8988T (cell line): ENCODE data around the gene ADAM8.
"Not testable (repeated sequence)": the region's sequence is repeated elsewhere in the genome, so short reads cannot be mapped to it uniquely, and the experiment has no call there.

Source experiments
- DNase-seq: peaks from one replicate; pipeline ENCODE4 v3.0.0; 2011

Gene ADAM8

DNA sequence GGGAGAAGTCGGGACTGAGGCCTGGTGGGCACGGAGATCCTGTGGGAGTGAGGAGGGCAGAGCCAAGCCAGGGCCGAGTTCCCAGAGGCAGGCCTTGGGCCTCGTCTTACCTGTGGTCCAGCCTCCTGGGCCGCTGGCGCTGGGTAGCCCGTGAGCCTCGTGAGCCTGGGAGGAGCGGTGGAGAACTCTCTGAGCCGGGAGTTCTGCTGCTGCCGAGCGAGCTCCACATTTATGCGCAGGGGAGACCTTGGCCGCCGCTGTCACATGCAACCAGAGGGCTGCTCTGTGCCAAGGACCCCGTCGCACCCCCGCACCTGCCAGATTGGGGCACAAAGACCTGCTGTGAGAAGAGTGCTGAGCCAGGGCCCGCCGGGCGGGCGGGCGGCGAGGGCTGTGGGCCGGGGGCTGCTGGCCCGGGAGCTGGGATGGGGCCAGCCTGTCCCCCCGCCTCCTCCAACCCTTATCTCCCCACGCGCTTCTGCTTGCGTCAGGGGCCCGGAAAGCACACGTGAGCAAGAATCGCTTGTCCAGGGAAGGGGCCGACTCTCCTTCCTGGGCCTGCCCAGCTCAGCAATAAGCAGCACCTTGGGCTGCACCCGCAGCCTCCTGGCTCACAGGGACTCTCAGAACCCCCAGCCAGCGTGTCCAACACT lies 28.9 kb downstream of the ADAM8 start:
- no peak for DNase-seq

DNA sequence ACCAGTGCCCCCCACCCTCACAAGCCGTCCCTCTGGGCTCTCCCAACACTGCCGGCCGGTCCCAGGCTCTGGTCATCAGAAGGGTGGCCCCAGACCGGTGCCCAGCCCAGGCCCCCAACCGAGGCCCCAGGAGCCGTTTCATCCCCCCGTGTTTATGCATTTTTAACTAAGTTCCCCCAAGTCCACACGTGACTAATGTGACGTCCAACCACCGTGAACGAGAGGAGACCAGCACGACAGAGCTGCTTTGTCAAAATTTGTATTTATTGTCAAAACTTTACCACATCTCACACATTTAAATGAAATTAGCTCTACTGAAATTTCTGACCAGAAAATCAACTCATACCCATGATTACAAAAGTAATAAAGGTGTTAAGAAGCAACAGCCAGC lies 30.4 kb downstream of the ADAM8 start:
- no peak for DNase-seq

DNA sequence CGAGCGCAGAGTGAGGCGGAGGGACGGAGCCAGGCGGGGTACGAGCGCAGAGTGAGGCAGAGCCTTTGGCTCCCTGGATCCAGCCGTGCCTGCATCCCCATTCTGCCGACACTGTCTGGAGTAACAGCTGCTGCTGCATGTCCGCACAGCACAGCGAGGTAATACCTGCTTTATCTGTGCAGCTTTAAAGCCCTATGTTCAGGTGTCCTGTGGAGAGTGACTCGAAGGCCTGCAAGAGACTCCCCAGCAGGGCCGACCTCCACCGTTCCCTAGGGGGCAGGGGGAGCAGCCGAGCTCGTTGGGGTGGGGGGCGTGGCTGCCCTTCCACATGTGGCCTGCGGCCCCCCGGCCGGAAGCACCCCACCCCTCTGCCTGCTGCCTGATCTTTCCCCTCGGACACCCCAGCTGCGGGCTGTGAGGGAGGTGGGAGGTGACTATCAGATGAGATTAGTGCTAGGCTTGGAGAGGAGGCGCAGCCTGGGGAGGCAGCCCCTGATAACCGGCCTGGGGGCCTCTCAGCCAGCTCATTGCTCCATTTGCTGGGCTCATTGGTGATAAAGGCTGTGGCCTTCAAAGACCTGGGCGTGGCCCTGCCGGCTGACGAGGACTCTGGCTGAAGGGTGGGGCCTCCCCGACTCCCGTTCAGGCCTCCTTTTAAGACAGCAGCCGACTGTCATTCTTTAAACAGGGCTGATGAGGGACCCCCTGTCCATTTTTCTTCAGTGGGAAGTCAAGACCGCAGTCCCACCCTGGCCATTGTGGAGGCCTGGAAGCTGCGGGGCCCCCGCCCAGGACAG lies 31.0 kb downstream of the ADAM8 start:
- DNase-seq, result no peak

DNA sequence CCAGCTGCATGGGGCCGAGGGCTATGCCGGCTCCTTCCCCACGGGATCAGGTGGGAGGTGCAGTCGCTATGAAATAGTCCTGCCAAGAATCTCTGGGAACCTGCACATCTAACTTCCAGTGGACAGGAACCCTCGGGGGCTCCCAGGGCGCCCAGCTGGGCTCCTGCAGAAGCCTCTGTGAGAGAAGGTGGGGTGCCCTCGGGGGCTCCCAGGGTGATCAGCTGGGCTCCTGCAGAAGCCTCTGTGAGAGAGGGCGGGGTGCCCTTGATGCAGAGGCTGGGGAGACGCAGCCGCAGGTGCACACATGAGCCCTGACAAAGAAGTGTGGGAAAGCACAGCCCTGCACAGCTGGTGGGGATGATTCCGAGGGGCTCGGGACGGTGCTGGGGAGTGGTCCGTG lies 33.1 kb downstream of the ADAM8 start:
- DNase-seq, result no peak

DNA sequence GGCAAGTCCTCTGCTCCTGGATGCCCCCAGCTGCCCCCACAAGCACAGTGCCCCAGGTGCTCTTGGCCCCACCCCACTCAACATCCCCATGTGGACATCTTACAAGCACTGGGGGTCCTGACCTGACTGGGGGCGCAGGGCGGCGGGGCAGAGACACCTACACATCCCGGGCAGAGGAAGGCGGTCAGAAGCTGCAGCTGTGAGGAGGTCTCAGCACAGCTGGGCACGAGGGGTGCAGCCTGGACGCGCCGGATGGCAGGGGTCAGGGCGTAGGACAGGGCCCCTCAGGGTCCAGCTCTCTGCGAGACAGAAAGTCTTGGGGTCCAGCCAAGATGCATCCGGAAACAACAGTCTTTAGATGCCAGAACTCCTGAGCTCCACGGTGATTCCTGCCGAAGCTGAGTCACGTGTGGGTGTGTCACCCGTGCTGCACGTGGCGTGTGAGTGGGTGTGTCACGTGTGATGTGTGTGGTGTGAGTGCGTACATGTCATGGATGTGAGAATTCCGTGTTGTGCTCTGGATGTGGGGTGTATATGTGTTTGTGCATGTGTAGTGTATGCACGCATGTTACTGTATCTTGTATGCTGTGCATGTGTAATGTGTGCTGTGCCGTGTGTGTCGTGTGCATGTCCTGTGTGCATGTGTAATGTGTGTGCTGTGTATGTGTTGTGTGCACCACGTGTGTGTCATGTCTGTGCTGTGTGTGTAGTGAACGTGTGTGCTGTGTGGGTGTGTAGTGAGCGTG lies 33.9 kb downstream of the ADAM8 start:
- DNase-seq, result no peak

DNA sequence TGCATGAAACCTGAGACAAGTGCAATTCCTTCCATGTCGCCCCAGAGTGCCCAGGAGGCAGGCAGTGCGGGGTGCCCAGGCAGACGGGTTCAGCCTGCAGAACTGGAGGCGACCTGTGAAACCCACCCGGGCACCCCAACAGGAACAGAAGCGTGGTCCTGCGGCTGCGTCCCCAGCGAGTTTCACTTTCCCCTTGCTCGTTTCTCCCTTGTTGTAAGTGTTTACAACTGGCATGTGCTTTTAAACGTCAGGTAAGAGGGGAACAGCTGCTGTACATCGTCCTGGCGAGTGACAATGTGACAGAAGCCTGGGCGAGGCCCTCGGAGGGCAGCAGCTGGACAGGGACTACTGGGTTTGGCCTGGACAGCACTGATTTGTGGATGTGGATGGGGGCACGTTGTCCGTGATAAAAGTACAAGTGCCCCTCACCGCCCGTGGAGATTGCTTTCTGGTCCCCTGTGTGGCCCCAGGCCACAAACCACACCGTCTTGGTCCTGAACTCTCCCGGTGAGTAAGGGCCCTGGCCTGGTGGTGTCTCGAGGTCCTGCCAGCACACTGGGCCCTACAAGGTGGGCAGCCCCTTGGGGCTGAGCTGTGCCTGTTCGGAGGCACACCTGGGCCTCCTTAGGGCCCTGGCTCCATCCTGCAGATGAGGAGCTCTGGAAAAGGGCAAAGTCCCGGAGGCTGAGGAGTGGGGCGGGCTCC lies 35.0 kb downstream of the ADAM8 start:
- DNase-seq, result no peak

DNA sequence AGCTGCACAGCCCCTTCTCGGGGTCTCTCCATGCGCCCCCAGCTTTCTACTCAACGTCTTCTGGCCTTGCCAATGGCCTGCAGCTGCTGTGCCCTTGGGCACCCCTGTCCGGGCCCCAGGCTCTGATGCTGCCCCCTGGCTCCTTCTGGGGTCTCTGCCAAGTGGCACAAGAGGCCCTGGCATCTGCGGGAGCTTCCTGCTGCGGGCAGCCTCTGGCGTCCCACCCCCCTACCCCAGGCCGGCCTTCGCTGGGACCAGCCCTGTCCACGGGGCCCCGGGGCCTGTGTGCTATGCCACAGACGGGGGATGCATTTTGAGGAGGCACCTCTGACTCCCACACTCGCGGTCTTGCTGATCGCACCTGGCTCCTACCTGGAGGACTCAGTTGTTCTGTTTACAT lies 36.7 kb downstream of the ADAM8 start:
- no peak for DNase-seq

DNA sequence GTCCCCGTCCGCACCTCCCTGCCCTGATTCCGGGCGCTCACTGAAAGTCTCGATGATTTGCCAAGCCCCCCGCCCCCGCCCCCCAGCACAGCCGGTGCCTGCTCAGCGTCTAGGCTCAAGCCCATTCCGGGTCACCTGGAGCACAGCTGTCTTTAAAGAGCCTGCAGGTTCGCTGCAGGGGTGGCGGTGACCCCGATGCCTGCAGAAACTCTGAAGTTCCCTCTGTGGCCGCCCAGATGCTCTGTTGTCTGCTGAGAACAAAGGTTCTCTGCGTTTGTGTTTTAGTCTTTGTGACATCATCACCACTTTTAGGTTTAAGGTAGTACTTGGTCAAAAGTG lies 38.2 kb downstream of the ADAM8 start:
- no peak for DNase-seq

DNA sequence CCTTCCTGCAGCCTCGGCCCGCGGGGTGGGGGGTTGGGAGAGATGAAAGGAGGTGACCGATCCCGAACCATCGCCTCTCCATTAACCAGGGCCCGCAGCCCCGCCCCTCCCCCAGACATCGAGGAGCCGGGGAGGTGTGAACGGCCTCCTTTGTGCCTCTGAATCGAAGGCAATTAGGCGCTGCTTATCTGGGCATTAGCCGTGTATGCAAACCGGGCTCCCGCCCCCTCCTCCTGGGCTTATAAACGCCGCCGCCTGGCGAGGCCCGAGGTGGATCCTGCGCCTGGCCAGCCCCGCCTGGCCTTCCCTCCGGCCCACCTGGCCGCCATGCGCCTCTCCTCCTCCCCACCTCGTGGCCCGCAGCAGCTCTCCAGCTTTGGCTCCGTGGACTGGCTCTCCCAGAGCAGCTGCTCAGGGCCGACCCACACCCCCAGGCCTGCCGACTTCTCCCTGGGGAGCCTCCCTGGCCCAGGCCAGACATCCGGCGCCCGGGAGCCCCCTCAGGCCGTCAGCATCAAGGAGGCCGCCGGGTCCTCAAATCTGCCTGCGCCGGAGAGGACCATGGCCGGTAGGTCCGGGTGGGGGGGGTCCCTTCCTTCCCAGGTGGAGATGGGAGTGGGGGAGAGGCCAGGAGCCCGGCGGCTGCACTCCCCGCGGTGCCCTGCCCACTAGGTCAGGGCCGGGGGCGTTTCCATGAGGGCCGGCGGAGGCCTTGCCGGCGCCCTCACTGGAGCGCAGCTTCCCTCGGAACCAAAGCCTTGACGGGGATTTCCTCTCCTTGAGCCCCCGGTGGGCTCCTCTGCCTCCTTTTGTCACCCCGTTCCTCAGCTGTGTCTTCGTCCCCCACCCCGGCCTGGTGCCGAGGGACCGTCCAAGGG lies 38.8 kb downstream of the ADAM8 start, which contains the start of gene VENTX:
TSS of gene VENTX (plus strand) at position 268 of the 878 bp plus-strand sequence. CDS start at position 328, 60 bp downstream.
- no peak for DNase-seq

DNA sequence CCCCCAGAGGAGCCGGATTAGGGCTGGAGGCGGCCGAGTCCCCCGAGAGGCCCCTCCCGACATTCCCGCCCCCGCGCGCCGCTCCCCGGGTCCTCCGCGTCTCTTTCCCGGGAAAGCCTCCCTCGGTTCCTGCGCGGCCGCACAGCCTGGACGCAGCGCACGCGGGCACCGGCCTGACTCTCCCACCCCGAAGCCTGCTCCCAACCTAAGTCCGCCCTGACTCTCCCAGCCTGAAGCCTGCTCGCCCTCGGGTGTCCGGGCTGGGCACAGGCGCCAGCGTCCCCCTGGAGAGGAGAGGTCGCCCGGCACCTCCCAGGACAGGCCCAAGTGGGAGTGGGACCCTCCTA lies 39.5 kb downstream of the ADAM8 start:
- no peak for DNase-seq

DNA sequence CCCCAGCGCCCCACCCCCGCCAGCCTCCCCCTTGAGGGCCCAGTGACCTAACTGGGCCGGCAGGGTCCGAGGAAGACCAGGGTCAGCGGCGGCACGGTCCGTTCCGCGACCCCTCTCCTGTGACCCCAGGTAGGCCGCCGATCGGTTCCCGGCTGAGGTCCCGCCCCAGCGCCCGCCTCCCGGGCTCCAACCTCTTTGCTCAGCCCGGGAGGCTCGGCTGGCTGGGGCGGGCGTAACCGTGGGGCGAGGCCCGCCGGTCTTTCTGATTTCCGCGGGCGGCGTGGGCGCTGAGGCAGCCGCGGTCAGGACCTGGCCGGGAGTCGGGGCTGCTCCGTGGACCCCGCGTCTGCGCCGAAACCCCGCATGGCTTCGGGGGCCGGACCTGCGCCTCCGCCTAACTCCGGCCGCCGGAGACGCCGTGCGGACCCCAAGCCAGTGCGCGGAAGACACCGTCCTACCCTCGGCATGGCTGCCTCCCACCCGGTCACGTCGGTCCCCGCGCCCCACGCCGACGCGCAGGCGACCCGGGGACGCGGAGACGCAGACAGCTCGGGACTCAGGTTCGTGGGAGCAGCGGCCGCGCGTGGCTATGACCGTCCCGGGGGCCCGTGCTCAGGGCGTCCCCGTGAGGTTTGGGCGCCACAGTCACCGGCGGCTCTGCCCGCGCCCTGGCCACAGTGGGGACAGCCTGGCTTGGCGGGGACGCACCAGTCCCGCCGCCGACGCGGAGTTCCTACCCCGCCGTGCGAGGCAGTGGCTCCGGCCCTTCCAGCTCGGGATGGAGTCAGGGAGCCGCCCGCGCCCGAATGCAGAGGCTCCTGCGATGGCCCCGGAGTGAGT lies 40.0 kb downstream of the ADAM8 start:
- DNase-seq, result no peak

DNA sequence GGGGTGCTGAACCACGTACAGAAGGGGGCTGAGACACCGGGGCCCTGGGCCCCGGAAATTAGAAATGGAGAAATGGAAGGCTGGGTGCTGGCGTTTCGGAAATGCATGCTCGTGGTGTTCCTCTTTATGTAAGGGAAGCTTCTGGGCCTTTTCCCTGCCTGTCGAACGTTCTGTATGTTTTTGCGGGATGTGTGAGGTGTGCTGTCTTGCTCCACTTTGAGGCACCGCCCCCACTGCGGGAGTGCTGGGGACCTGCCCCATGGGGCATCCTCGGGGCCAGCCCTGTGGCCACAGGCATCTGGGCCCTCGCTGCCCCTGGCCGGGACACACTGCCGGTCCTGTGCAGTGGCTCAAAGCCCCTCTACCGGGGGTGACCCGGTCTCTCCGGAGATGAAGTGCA lies 40.7 kb downstream of the ADAM8 start:
- no peak for DNase-seq

DNA sequence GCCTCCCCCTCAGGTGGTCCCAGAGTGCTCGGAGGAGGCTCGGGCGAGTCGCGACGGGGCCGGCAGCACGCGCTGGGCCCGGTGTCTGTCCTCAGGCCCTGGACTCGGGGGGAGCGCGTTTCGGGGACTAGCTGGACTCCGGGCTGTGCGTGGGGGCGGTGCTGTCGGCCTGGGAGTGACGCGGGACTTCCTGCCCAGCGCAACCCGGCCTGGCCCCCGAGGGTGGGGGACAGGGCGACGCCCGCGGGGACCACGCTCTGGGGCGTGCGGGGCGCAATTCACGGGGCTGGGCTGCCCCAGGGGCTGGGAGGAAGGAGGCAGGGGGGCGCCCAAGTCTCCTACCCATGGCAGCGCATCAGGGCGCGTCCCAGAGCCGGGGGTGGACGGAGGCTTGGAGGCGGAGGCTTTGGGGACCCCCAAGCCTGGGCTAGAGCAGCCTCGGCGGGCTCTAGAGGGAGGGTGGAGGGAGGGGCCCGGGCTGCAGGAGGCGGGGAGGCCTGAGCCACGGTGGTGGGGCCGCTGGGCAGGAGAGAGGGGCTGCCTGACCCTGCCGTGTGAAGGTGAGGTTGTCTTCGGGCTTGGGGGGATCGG lies 41.3 kb downstream of the ADAM8 start:
- no peak for DNase-seq

DNA sequence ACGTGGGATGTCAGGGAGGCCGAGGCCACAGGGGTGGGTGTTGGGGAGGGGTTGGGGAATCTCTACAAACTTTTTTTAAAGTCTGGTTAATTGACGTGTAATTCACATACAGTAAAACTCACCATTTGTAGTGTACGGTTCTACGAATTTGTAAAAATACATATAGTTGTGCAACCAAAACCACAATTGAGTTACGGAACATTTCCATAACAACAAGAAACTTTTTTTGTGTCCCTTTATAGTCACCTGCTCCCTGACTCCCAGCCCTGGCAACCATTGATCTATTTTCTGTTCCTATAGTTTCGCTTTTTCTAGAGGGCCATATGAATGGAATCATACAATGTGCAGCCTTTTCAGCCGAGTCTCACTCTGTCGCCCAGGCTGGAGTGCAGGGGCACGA lies 41.9 kb downstream of the ADAM8 start:
- not testable (repeated sequence) for DNase-seq

DNA sequence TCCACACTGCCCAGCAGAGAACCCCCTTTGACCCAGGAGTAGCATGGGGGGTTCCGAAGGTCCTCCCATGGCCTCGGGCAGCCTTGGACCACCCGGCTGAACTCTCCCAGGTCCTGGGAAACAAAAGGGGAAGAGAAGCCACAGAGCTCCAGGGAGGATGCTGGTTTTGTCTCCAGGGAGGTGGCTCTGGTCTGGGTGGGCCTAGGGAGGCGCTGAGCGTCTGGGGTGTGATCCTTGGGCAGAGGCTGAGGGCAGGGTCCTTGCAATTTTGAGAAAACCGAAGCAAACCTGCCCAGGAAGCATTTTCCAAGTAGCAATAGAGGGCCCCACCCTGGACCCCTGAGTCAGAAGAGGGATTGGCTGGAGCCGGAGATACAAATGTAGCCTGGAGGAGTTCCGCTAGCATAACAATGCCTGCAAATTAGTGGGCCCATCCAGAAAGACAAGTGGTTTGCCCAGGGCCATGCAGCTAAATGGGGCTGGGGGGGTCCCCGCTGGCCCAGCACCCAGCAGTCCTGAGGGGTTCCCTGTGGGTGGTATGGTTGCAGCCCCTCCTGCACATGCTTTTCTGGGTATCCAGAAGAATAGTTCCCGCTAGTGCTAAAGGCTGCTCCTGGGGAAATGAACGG lies 44.6 kb downstream of the ADAM8 start:
- DNase-seq, result no peak

DNA sequence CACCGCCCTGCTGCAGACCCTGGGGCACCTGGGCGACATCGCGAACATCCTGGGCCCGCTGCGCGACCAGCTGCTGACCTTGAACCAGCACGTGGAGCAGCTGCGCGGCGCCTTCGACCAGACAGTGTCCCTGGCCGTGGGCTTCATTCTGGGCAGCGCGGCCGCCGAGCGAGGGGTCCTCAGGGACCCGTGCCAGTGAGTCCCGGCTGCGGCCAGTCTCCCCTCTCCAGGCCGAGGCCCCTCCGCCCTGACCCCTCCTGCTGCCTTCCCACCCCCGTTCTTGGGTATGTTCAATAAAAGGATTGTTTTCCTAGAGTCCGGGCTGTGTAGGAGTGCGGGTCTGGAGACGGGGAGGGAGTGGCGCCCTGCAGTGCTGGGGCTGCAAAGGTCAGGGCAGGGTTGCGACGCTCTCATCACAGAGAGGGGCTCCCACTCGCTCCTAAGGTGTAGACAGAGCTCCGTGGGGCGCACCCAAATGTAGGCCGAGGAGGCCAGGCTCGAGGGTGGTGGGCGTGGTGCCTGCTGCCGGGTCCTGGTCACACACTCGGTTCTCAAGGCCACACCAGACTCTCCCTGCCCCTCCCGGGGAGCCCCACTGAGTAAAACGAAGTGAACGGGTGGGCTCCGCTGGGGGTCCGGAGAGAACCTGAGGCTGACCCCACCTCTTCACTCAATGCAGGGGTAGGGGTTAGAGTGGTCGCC lies 45.3 kb downstream of the ADAM8 start:
- DNase-seq, result no peak

DNA sequence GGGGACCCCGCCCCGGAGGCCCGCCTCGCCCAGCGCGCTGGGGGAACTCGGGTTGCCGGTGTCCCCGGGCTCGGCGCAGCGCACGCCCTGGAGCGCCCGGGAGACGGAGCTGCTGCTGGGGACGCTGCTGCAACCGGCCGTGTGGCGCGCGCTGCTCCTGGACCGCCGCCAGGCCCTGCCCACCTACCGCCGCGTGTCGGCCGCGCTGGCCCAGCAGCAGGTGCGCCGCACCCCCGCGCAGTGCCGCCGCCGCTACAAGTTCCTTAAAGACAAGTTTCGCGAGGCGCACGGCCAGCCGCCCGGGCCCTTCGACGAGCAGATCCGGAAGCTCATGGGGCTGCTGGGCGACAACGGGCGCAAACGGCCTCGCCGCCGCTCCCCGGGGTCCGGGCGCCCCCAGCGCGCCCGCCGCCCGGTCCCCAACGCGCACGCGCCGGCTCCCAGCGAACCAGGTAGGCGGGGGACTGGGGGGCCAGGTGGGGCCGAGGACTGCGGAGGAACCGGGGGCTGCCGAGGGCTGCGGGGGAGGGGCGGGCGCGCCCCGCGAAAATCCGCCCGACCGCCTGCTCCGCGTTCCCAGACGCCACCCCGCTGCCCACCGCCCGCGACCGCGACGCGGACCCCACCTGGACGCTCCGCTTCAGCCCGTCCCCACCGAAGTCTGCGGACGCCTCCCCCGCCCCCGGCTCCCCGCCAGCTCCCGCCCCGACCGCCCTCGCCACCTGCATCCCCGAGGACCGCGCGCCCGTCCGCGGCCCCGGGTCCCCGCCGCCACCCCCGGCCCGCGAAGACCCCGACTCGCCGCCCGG lies 46.1 kb downstream of the ADAM8 start:
- no peak for DNase-seq

DNA sequence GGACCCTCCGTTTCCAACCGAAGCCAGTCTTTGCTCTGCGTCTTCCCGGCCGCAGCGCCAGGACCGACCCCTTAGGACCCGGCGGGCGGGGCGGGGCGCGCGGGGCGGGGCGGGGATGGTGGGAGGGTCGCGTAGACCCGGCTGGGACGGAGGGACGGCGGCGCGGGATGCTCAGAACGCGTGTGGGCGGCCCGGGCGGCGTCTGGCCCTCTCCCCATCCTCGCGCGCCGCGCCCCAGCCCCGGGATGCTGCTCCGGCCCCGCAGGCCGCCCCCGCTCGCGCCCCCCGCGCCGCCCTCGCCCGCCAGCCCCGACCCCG lies 46.7 kb downstream of the ADAM8 start, which contains the start of gene UTF1:
TSS of gene UTF1 (plus strand) at position 174 of the 318 bp plus-strand sequence. CDS start at position 246, 72 bp downstream.
- no peak for DNase-seq
